ENCODE data around the gene RTN4. TPM values are rescaled to one million over a fixed set of nuclear protein-coding genes. Genes with fewer than 3 reads are reported as not detected.
A peak's percentile ranks its signal among the peaks of the same experiment; 100 is the strongest.

The RTN4 gene
- total RNA-seq, 1 donor from 2014 or later, result 275 TPM

DNA sequence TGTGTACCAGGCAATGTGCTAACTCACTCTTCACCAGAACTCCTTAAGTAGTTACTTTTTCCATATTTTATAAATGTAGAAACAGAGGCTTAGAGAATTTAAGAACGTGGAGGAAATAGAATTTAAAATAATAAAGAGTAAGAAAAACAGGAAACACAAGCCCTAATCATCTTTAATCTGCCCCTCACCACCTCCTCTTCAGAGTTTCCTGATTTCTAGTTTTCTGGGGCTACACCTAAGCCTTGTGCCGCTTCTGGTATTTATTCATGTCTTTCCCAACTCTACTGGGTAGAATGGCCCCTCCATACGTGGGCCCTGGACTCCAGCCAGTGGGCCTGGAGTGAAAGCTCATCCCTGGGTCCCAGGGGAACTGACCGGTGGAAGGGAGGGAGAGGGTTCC is 85.4 kb downstream of the RTN4 start:
- Histone ChIP-seq H3K27me3 (no peaks in the 10 kb centered on the region), H3K9me3 (no peaks in the 10 kb centered on the region), H3K27ac (no peak overlapping the region), H3K4me1 (peaks cover 19% of the 10 kb centered on the region), H3K36me3 (no peaks in the 10 kb centered on the region), H3K4me3 (no peak overlapping the region)
- DNase-seq, result no peak
- intact Hi-C loops (cut with DNase I), result no loop called here
- ATAC-seq, result no peak
- TF ChIP-seq, protein P1, sequence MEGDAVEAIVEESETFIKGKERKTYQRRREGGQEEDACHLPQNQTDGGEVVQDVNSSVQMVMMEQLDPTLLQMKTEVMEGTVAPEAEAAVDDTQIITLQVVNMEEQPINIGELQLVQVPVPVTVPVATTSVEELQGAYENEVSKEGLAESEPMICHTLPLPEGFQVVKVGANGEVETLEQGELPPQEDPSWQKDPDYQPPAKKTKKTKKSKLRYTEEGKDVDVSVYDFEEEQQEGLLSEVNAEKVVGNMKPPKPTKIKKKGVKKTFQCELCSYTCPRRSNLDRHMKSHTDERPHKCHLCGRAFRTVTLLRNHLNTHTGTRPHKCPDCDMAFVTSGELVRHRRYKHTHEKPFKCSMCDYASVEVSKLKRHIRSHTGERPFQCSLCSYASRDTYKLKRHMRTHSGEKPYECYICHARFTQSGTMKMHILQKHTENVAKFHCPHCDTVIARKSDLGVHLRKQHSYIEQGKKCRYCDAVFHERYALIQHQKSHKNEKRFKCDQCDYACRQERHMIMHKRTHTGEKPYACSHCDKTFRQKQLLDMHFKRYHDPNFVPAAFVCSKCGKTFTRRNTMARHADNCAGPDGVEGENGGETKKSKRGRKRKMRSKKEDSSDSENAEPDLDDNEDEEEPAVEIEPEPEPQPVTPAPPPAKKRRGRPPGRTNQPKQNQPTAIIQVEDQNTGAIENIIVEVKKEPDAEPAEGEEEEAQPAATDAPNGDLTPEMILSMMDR (IDR thresholded peaks at IDR 0.05), result no peak

DNA sequence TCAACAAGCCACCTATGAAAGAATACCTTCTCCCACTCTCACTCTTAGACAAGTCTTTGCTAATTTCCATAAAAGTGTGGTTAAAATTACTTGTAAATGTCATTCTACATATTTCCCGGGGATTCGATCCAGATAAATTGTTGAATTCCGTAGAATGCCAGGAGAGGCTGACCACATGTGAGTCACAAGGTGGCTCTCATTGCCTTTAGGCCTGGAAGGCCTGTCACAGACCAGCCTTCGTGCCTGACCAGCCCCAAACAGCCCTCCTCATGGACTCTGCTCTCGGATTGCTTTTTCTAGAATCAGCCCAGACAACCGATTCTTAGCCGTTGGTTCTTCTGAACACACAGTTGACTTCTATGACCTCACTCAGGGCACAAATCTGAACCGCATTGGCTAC is 86.0 kb downstream of the RTN4 start:
- Histone ChIP-seq H3K27ac (no peak overlapping the region), H3K27me3 (no peaks in the 10 kb centered on the region)
- ATAC-seq, result no peak

DNA sequence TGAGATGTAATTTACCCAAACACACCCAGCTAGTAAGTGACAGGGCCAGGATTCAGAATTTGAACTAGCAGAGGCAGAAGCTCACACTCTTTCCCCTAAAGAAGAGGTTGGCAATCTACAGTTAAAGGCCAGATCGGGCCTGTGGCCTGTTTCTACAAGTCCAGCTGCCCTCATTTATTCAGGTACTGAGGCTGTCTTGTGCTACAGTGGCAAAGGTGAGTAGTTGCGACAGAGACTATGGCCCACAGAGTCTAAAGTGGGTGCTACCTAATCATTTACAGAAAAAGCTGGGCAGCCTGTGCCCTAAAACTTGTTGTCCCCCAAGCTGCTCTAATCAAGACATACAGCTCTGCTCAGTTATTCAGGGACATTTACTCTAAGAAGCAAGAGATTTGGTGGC is 86.8 kb downstream of the RTN4 start:
- no peak for DNase-seq
- no peak overlapping the region for H3K4me3 ChIP-seq
- H3K4me1 ChIP-seq, result peaks cover 14% of the 10 kb centered on the region
- no peaks in the 10 kb centered on the region for H3K36me3 ChIP-seq
- no peaks in the 10 kb centered on the region for H3K9me3 ChIP-seq
- H3K27ac ChIP-seq, result peak overlapping the region; percentile 9
- H3K27me3 ChIP-seq, result no peaks in the 10 kb centered on the region
- intact Hi-C loops (cut with DNase I), result no loop called here
- peak; percentile 20 for ATAC-seq
- TF ChIP-seq, protein P1 (IDR thresholded peaks at IDR 0.05), result no peak

More for the DNA sequence above, 86.0 kb downstream of the RTN4 start:
- Histone ChIP-seq H3K4me1 (peaks cover 15% of the 10 kb centered on the region), H3K36me3 (no peaks in the 10 kb centered on the region), H3K4me3 (no peak overlapping the region), H3K9me3 (no peaks in the 10 kb centered on the region)
- intact Hi-C loops (cut with DNase I), result no loop called here
- TF ChIP-seq, protein P1 (IDR thresholded peaks at IDR 0.05), result no peak
- DNase-seq, result no peak

DNA sequence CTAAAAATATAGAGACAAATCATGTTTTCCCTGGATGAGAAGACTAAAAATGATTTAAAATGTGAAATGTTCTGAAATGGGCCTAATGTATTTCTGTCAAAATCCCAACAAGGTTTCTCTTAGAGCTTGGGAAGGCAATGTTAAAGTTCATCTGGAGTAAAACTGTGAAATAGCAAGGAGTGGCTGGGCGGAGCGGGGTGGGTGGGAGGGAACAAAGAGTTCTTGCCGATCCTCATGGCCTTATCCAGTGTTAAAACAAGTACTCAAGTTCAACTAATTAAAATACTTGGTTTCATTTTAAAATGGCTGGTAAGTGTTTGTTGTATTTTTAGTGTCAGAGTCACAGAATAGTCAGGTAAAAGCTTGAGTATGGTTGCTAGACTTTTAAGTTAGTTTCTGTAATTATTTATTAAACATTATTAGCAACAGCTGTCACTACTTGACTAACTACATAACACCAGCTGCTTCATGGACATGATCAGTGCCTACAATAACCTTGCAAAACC is 87.3 kb downstream of the RTN4 start:
- H3K27me3 ChIP-seq, result no peaks in the 10 kb centered on the region

DNA sequence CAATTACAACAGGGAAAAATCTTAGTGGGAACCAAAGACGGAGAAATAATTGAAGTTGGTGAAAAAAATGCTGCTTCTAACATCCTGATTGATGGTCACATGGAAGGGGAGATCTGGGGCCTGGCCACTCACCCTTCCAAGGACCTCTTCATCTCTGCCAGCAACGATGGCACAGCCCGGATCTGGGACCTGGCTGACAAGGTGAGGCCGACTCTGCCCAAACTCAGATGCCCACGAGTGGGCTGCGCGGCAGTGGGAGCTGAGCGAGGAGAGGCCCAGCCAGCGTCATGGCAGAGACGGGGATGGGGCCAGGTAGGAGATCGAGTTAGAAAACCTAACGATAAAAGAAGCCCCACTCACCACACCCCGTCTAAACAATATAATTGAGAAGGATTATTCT is 87.7 kb downstream of the RTN4 start:
- ATAC-seq (no peak), DNase-seq (no peak)
- Histone ChIP-seq H3K9me3 (no peaks in the 10 kb centered on the region), H3K36me3 (no peaks in the 10 kb centered on the region), H3K27me3 (no peaks in the 10 kb centered on the region), H3K4me1 (peaks cover 14% of the 10 kb centered on the region), H3K4me3 (no peak overlapping the region), H3K27ac (no peak overlapping the region)
- intact Hi-C loops (cut with DNase I), result no loop called here
- TF ChIP-seq, protein P1 (IDR thresholded peaks at IDR 0.05), result no peak

More for the DNA sequence above, 87.3 kb downstream of the RTN4 start:
- Histone ChIP-seq H3K4me3 (no peak overlapping the region), H3K27ac (peak overlapping the region; percentile 9), H3K9me3 (no peaks in the 10 kb centered on the region), H3K4me1 (peaks cover 14% of the 10 kb centered on the region), H3K36me3 (no peaks in the 10 kb centered on the region)
- intact Hi-C loops (cut with DNase I), result no loop called here
- TF ChIP-seq, protein P1 (IDR thresholded peaks at IDR 0.05), result no peak
- ATAC-seq, result peak; percentile 62
- DNase-seq, result no peak

DNA sequence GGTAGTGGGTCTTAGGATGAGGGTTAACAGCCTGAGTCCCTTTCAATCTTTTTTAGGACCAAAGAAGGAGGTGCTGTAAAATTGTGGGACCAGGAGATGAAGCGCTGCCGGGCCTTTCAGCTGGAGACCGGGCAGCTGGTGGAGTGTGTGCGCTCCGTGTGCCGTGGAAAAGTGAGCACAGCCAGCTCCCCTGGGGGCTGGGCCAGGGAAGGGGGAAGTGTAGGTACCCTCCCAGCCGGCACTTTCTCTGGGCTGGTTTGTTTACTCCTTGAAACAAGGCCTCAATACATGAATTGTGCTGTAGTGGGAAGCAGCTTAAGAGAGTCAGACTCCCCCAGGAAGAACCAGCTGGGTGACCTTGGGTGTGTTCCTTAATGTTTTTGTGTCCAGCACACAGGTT is 90.1 kb downstream of the RTN4 start:
- no peaks in the 10 kb centered on the region for H3K9me3 ChIP-seq
- no peak overlapping the region for H3K4me3 ChIP-seq
- H3K36me3 ChIP-seq, result no peaks in the 10 kb centered on the region
- no peak overlapping the region for H3K27ac ChIP-seq
- DNase-seq, result no peak
- TF ChIP-seq, protein P1 (IDR thresholded peaks at IDR 0.05), result no peak
- no peaks in the 10 kb centered on the region for H3K27me3 ChIP-seq
- intact Hi-C loops (cut with DNase I), result no loop called here
- no peak for ATAC-seq
- peaks cover 6% of the 10 kb centered on the region for H3K4me1 ChIP-seq
